HFFc6 (cell line): ENCODE measurements around the gene SCNN1G. TPM values are rescaled to one million over a fixed set of nuclear protein-coding genes. Genes with fewer than 3 reads are reported as not detected.

Experiments
- DNase-seq: peaks from one replicate; pipeline ENCODE4 v3.0.0-alpha.2; 2018
- H3K27ac Mint-ChIP-seq: 2 replicates; pipeline ENCODE4 v1.8.0; 2020; ENCODE audit warnings: mild to moderate bottlenecking, mixed read lengths
- H3K27me3 Mint-ChIP-seq: 2 replicates; pipeline ENCODE4 v1.8.0; 2021; ENCODE audit warnings: mild to moderate bottlenecking, moderate library complexity, mixed read lengths; ENCODE audit not compliant: insufficient read depth
- H3K36me3 Mint-ChIP-seq: 2 replicates; pipeline ENCODE4 v1.8.0; 2021; ENCODE audit warnings: low read depth, mixed read lengths
- H3K4me1 Mint-ChIP-seq: 2 replicates; pipeline ENCODE4 v1.8.0; 2020; ENCODE audit warnings: low read depth, mixed read lengths
- H3K4me3 Mint-ChIP-seq: 2 replicates; pipeline ENCODE4 v1.8.0; 2020; ENCODE audit warnings: mild to moderate bottlenecking, moderate library complexity, mixed read lengths
- H3K9me3 Mint-ChIP-seq: 2 replicates; pipeline ENCODE4 v1.8.0; 2020; ENCODE audit warnings: mild to moderate bottlenecking, mixed read lengths
- total RNA-seq, 6 experiments: library from RNA; stranded (reverse); fragmentation: NEBNext Ultra II Directional; extraction: Animal tissue kit (Norgen Biotek cat#: 25700); gene quantifications; 2 replicates in 1 of 6; 3 replicates in 5 of 6; pipeline ENCODE4 v1.2.3, GENCODE V29; 2021
- TF ChIP-seq, protein P1 (sequence below): fragments of 200-600 bp; sonication (generic); IDR thresholded peaks from 2 replicates; pipeline ENCODE4 v1.5.0; 2021; ENCODE audit warnings: antibody characterized with exemption, mild to moderate bottlenecking

Gene SCNN1G
- total RNA-seq, 6 experiments from 2014 or later: not detected

DNA sequence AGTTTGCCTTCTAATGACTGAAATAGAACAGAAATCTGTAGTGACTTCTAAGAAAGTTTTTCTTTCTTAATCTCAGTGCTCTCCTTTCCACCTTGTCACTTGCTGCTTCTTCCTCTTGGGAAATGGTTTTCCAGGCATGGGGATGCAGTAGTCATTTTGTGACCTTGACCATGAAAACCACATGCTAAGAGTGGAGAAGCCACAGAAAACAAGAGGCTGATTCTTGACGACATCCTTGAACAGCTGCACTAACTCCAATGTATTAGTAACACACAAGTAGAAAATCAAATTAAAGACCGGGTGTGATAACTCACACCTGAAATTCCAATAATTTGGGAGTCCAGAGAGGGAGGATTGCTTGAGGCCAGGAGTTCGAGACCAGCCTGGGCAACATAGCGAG lies 17.8 kb upstream of the SCNN1G start:
- no peak overlapping the region for H3K4me3 Mint-ChIP-seq
- peaks cover 18% of the 10 kb centered on the region for H3K27me3 Mint-ChIP-seq
- no peak for DNase-seq
- H3K27ac Mint-ChIP-seq: no peak overlapping the region
- H3K9me3 Mint-ChIP-seq: no peaks in the 10 kb centered on the region
- TF ChIP-seq, protein P1, sequence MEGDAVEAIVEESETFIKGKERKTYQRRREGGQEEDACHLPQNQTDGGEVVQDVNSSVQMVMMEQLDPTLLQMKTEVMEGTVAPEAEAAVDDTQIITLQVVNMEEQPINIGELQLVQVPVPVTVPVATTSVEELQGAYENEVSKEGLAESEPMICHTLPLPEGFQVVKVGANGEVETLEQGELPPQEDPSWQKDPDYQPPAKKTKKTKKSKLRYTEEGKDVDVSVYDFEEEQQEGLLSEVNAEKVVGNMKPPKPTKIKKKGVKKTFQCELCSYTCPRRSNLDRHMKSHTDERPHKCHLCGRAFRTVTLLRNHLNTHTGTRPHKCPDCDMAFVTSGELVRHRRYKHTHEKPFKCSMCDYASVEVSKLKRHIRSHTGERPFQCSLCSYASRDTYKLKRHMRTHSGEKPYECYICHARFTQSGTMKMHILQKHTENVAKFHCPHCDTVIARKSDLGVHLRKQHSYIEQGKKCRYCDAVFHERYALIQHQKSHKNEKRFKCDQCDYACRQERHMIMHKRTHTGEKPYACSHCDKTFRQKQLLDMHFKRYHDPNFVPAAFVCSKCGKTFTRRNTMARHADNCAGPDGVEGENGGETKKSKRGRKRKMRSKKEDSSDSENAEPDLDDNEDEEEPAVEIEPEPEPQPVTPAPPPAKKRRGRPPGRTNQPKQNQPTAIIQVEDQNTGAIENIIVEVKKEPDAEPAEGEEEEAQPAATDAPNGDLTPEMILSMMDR: no peak
- H3K4me1 Mint-ChIP-seq: no peaks in the 10 kb centered on the region
- no peaks in the 10 kb centered on the region for H3K36me3 Mint-ChIP-seq

DNA sequence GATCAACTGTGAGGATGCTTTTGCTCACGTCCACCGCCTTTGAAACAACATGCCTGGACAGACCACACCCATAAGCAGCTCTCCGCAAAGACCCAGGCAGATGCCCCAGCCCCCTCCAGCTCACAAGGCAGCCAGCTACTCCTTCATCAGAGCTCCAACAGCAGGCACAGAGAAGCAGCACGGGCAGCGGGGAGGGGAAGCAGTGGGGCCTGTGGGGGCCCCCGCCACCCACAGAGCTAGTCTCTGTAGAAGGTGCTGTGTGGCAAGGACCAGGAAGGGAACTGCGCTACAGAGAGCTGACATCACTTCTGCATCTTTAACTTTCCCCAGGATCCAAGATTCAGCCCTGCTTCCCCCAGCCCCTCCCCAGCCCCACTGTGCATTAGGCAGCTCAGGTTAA lies 10.0 kb upstream of the SCNN1G start:
- Mint-ChIP-seq H3K4me3 (no peak overlapping the region), H3K27ac (no peak overlapping the region), H3K36me3 (no peaks in the 10 kb centered on the region), H3K9me3 (no peaks in the 10 kb centered on the region), H3K4me1 (peaks cover 13% of the 10 kb centered on the region), H3K27me3 (peaks cover 1% of the 10 kb centered on the region; the same call in 1 of the 2 replicates)
- TF ChIP-seq, protein P1: no peak
- DNase-seq: no peak

DNA sequence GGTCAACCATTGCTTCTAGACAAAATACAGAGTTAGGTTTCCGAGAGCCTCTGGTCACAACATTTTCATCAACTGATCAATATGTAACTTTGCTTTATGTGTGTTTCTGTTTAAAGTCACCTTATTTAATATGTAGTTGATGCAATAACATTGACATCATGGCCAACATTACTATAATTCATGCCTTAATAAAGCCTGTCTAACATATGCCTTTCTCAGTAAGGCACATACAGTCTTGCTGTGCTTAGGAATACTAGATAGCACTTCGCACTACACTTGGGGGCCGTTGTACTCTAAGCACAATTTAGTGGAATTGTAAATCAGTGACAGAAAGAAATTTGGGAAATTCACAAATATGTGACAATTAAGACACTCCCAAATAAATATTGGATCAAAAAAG lies 9.6 kb upstream of the SCNN1G start:
- TF ChIP-seq, protein P1: no peak
- H3K4me3 Mint-ChIP-seq: no peak overlapping the region
- no peaks in the 10 kb centered on the region for H3K9me3 Mint-ChIP-seq
- H3K36me3 Mint-ChIP-seq: no peaks in the 10 kb centered on the region
- H3K27me3 Mint-ChIP-seq: peaks cover 1% of the 10 kb centered on the region; the same call in 1 of the 2 replicates
- H3K4me1 Mint-ChIP-seq: peaks cover 13% of the 10 kb centered on the region
- H3K27ac Mint-ChIP-seq: no peak overlapping the region
- DNase-seq: no peak

DNA sequence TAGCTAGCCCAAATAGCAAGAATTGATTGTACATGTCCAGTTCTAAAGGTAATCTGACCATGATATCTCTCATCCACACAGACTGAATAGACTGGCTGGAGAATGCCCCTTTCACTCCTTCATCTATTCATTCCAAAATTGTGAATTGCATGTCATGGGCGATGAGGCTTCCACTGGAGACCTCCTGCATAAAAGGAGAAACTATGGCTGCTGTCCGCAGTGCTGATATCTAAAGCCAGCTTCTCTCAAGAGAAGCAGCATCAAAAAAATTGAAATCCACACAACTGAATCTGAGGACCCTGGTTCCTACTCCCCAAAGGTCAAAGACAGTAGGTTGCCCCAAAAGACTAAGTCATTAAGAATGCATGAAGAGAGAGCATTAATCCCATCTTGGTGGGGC lies 7.9 kb upstream of the SCNN1G start:
- no peak for DNase-seq
- Mint-ChIP-seq H3K36me3 (no peaks in the 10 kb centered on the region), H3K4me3 (no peak overlapping the region), H3K4me1 (peaks cover 13% of the 10 kb centered on the region), H3K27me3 (peaks cover 4% of the 10 kb centered on the region), H3K27ac (no peak overlapping the region), H3K9me3 (no peaks in the 10 kb centered on the region)
- TF ChIP-seq, protein P1: no peak

DNA sequence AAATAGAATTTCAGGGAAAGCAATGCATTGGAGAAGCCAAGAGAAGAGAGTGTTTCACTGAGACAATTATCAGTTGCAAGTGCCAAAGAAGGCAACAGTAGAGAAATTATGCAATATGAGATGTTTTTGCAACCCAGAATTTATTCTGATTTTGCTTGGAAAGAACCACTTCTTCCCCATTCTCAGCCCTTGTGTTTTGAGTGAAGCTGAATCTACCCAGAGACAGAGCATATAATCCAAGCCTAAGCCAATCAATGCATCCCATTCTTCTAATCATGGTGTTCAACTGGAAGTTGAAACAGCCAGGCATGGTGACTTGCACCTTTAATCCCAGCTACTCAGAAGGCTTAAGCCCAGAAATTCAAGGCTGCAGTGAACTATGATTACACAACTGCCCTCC lies 6.9 kb upstream of the SCNN1G start:
- DNase-seq: no peak
- H3K27ac Mint-ChIP-seq: no peak overlapping the region
- H3K9me3 Mint-ChIP-seq: no peaks in the 10 kb centered on the region
- H3K4me1 Mint-ChIP-seq: peaks cover 13% of the 10 kb centered on the region
- H3K36me3 Mint-ChIP-seq: no peaks in the 10 kb centered on the region
- H3K27me3 Mint-ChIP-seq: peaks cover 8% of the 10 kb centered on the region
- H3K4me3 Mint-ChIP-seq: no peak overlapping the region
- TF ChIP-seq, protein P1: no peak

DNA sequence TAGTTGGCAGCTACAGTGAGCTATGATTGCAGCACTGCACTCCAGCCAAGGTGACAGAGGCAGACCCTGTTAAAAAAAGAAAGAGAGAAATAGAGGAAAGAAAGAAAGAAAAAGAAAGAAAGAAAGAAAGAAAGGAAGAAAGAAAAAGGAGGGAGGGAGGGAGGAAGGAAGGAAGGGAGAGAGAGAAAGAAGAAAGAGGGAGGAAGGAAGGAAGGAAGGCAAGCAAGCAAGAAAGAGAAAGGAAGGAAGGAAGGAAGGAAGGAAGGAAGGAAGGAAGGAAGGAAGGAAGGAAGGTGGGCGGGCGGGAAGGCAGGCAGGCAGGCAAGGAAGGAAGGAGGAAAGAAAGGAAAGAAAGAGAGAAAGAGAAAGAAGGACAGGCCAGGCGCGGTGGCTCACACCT lies 1.0 kb upstream of the SCNN1G start:
- H3K36me3 Mint-ChIP-seq: no peaks in the 10 kb centered on the region
- TF ChIP-seq, protein P1: no peak
- H3K4me3 Mint-ChIP-seq: no peak overlapping the region
- no peaks in the 10 kb centered on the region for H3K4me1 Mint-ChIP-seq
- H3K9me3 Mint-ChIP-seq: no peaks in the 10 kb centered on the region
- H3K27me3 Mint-ChIP-seq: peaks cover 41% of the 10 kb centered on the region
- no peak for DNase-seq
- H3K27ac Mint-ChIP-seq: no peak overlapping the region
